HG03469 (cell line): ENCODE data around the gene KCTD1.
A peak's percentile ranks its signal among the peaks of the same experiment; 100 is the strongest.

Source experiments
- ATAC-seq: cut with Tn5 transposase; IDR thresholded peaks from one replicate; pipeline ENCODE4 v1.9.1; 2021; ENCODE audit warnings: mild to moderate bottlenecking, moderate library complexity, moderate number of reproducible peaks; ENCODE audit not compliant: unreplicated experiment

The KCTD1 gene

GRCh38 chr18:26487437-26487836 is 60.9 kb downstream of the KCTD1 start:
- ATAC-seq: peak; percentile 94

DNA sequence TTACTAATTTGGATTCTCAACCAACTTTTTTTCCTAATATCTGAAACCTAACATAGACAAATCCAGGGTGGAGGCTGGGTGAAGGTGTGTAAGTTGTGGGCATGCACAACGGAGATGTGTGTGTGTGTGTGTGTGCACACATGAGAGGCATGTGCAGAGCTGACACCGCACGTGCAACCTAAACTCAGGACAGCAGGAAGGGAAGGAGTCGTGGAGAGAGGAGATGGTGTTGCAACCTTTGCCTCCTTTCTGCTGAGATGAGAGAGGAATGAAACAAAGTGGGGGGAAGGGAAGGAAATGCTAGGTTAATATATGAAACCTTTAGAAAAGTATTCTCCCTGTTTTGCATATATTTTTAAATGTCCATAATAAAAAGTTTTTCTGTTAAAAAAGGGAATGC is 64.7 kb downstream of the KCTD1 start:
- ATAC-seq: no peak

- ATAC-seq: no peak
These were observed 65.8 kb downstream of the KCTD1 start for GRCh38 chr18:26482569-26482968.

DNA sequence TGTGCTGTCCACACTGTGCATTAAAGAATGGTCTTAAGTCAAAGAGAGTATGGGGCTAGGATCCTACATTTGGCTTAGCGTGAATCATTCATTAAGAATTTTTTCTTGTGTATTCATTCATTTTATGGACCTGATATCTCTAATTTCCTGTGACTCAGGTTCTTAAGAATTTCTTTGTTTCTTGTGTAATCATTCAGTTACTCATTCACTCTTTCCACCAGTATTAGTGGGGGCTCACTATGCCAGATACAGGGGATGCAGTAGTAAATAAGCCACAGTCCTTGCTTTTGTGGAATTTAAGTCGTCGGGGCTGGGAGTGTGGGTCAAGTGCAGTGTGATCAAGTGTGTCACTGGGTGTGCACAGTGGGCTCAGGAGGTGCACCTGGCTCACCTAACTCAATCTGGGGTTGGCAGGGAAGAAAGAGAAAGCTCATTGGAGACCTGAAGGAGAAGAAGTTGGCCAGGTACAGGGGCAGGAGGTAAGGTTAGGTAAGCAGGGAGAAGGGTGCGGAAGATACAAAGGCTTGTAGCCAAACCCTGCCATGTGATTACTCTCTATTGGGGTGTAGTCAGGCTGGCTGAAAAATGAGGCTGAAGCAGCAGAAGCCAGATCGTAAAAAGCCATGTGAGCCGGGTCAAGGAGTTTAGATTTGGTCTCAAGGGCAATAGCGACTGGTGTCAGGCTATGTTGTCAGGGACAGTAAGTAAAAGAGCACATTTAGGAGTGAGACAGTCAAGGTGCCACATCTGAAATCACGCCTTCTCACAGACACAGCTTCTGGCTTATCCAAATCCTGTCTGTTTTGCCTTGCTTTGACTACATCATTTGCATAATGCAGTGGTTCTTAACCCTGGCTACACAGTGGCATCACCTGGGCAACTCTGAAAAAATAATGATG is 67.2 kb downstream of the KCTD1 start:
- no peak for ATAC-seq

DNA sequence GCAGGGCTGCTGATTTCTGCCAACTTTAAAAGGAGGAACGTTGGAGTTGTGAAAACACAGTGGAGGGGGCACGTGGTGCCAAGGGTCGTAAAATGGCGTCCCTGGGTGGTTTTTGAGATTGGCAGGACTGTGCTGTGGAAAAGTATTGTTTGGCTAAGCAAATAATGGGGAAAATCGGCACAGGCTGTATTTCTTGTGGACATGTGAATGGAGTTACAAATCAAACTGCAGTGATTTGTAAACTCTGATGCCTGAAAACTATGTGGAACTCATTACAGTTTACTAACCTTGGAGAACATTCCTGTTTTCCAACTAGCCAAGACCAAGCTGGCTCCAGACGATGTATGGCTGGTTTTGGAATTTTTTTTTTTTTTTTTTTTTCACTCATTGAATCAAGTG is 68.7 kb downstream of the KCTD1 start:
- no peak for ATAC-seq

- no peak for ATAC-seq
These were observed 69.2 kb downstream of the KCTD1 start for GRCh38 chr18:26479065-26479680.

DNA sequence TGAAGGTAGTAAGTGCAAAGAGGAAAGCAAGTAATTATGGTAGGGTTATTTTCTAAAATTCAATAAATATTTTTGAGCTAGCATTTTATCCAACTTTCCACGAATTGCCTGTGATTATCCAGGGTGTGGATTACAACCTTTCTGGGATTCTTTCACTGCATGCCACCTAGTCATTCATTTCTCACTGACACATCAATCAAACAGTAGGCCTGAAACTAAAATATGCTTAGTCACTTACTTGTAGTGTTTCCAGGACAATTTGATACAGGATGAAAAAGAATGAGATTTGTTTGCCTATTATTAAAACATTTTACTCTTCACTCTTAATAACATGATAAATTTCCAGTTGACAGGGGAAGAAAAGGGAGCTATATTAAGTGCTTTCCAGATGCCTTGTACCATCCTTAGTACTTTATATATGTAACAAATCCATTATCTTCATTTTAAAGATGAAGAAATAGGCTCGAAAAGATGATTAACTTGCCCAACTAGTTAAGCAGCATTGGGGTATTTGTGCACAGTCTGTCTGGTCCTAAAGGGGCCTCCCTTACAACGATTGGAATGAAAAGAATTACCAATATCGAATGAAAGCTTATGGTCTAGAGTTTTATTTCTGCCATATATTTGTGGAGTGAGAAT is 70.4 kb downstream of the KCTD1 start:
- no peak for ATAC-seq

DNA sequence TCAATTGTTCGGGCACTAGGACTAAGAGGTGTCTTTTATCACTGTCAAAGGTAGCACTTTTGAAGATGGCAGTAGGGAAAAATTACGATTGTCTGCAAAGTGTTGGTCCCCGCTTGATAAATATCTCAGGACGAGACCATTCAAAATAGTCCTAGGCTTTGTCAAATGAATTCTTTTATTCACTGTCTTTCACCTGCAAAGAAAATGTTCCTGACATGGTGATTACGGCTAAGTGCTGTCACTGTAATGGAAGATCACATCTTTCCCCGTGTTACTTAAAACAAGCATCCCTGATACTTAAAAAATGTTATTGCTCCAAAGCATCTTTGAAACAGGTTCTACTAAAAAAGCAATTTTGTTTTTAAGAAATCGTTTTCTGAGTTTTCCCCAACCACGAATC is 71.7 kb downstream of the KCTD1 start:
- no peak for ATAC-seq

- no peak for ATAC-seq
These were observed 73.8 kb downstream of the KCTD1 start for GRCh38 chr18:26474542-26474941.

DNA sequence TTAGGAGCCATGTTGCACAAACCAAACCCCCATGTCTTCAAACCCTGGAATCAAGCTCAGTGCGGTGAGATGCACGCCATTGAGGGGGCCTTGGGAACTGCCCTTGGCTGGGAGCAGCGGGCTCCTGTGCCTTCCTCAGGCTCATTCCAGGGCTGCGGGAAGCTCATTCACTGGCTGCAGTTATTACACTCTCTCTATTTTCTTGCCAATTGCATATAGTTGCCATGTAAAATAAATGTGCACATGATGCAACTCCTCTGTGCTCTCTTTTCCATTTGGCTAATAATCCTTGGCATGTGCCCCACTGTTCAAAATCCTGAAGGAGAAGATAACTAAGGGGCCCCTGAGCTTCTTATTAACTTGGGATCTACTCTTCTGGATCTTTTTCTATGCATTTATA is 74.7 kb downstream of the KCTD1 start:
- ATAC-seq: no peak

- ATAC-seq: no peak
These were observed 76.5 kb downstream of the KCTD1 start for GRCh38 chr18:26471826-26472225.

GRCh38 chr18:26471027-26471426 is 77.3 kb downstream of the KCTD1 start:
- no peak for ATAC-seq

GRCh38 chr18:26470011-26470637 is 78.2 kb downstream of the KCTD1 start:
- peak; percentile 87 for ATAC-seq

DNA sequence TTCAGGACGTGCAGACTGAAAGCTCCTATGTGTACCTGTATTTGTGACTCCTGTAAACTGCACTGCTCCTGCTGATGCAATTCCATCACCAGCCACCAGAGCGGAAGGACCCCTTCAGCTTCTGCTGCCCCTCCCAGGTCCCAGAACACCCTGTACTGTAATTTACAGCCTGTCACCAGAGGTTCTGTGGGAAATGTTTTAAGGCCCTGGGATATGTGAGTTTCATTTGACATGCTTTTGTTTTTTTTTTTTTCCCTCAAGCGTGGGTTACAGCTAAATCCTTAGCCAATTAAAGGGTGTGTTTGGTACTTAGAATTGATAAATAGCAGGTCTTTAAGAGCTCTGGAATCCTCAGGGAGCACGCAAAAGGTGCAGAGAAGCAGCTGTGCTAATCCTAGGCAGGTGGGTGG is 79.4 kb downstream of the KCTD1 start:
- no peak for ATAC-seq

- ATAC-seq: no peak
These were observed 82.3 kb downstream of the KCTD1 start for GRCh38 chr18:26466026-26466425.

DNA sequence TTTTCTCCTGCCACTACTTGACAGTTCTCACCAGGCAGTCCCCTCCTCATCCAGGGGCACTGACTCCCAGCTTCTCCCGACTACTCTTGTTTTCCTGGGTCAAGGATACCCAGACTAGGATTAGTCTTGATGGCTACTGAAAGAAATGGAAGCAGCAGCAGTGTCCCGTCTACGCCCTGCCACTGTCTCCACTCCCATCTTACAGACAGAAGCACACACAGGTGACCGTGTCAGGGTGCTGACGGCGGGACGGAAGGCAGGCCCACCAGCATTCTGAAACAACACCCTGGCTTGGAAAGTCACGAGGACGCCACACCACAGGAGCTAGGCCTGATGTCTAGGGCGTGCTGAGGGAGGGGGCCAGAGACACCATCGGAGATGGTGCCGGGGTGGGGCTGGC is 82.9 kb downstream of the KCTD1 start:
- ATAC-seq: no peak

GRCh38 chr18:26464128-26465011 is 84.0 kb downstream of the KCTD1 start:
- no peak for ATAC-seq

DNA sequence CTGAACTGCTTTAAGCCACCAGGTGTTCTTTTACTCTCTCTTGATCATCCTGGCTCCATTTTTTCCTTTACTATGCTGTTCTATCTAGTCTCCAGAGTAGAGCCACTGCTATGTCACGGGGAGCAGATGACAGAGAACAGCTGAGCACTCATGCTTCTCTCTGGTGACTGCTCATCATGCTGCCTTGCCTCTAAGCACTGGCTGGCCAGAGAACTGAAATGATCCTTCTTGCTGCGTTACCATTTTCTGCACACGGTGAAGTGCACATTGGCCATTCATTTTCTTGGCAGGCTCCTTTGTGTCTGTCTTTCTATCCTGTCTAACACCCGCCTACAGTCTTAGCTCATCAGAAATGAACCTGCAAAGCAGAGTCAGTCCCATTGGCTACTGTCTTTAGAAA is 86.0 kb downstream of the KCTD1 start:
- ATAC-seq: no peak

DNA sequence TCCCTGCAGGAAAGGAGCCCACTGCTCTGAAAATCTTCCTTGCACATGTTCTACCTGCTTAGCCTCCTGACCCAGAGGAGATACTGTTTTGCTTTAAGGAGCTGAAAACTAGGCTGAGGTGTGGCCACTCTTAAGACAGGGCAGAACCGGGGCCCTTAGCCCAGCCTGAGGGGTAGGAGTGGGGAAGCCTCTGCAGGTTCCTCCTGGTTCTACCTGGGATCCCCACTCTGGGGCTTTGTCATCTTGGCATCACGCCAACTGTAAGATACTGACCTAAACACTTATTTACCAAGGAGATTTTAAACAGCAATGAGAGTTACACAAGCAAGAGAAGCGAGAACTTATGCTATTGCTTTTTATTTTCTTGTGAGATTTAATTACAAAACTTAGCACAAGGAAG is 86.9 kb downstream of the KCTD1 start:
- ATAC-seq: no peak

- ATAC-seq: peak; percentile 64
These were observed 87.8 kb downstream of the KCTD1 start for GRCh38 chr18:26460449-26461091.
